Measurements from ENCODE around the gene LDLRAD4.

LDLRAD4 gene

GRCh38 chr18:13217466-13217961, 1.0 kb upstream of the LDLRAD4 start:
- H3K27ac Mint-ChIP-seq, result no peak overlapping the region
- no peaks in the 10 kb centered on the region for H3K9me3 Mint-ChIP-seq
- H3K36me3 Mint-ChIP-seq, result no peaks in the 10 kb centered on the region
- peak overlapping the region; percentile 39 for H3K4me3 Mint-ChIP-seq
- H3K27me3 Mint-ChIP-seq, result peaks cover 7% of the 10 kb centered on the region
- H3K4me1 Mint-ChIP-seq, result peaks cover 40% of the 10 kb centered on the region

GRCh38 chr18:13217971-13218367, 591 bp upstream of the LDLRAD4 start:
- Mint-ChIP-seq H3K9me3 (no peaks in the 10 kb centered on the region), H3K4me1 (peaks cover 43% of the 10 kb centered on the region), H3K4me3 (peak overlapping the region; percentile 54), H3K27me3 (peaks cover 5% of the 10 kb centered on the region), H3K27ac (no peak overlapping the region), H3K36me3 (no peaks in the 10 kb centered on the region)

GRCh38 chr18:13218997-13219396, 437 bp downstream of the LDLRAD4 start:
- Mint-ChIP-seq H3K27ac (peak overlapping the region; percentile 51), H3K4me1 (peaks cover 43% of the 10 kb centered on the region), H3K9me3 (no peaks in the 10 kb centered on the region), H3K27me3 (peaks cover 5% of the 10 kb centered on the region), H3K4me3 (peak overlapping the region; percentile 84), H3K36me3 (no peaks in the 10 kb centered on the region)

GRCh38 chr18:13219593-13220159, 1.1 kb downstream of the LDLRAD4 start:
- Mint-ChIP-seq H3K4me1 (peaks cover 43% of the 10 kb centered on the region), H3K9me3 (no peaks in the 10 kb centered on the region), H3K4me3 (peak overlapping the region; percentile 84)

GRCh38 chr18:13220361-13220991, 1.9 kb downstream of the LDLRAD4 start:
- Mint-ChIP-seq H3K4me1 (peaks cover 43% of the 10 kb centered on the region), H3K27me3 (peaks cover 5% of the 10 kb centered on the region), H3K4me3 (peak overlapping the region; percentile 31), H3K9me3 (no peaks in the 10 kb centered on the region), H3K36me3 (no peaks in the 10 kb centered on the region), H3K27ac (peak overlapping the region; percentile 13)

More at GRCh38 chr18:13219593-13220159, 1.1 kb downstream of the LDLRAD4 start:
- peak overlapping the region; percentile 61 for H3K27ac Mint-ChIP-seq
- peaks cover 5% of the 10 kb centered on the region for H3K27me3 Mint-ChIP-seq
- no peaks in the 10 kb centered on the region for H3K36me3 Mint-ChIP-seq

GRCh38 chr18:13221869-13222855, 3.6 kb downstream of the LDLRAD4 start:
- Mint-ChIP-seq H3K36me3 (no peaks in the 10 kb centered on the region), H3K9me3 (no peaks in the 10 kb centered on the region), H3K4me3 (peak overlapping the region; percentile 30), H3K4me1 (peaks cover 35% of the 10 kb centered on the region), H3K27ac (no peak overlapping the region), H3K27me3 (peaks cover 4% of the 10 kb centered on the region)

GRCh38 chr18:13222856-13223281, 4.3 kb downstream of the LDLRAD4 start:
- Mint-ChIP-seq H3K27ac (no peak overlapping the region), H3K4me1 (peaks cover 35% of the 10 kb centered on the region), H3K9me3 (no peaks in the 10 kb centered on the region), H3K4me3 (no peak overlapping the region), H3K36me3 (no peaks in the 10 kb centered on the region), H3K27me3 (peaks cover 4% of the 10 kb centered on the region)

GRCh38 chr18:13223311-13224143, 5.0 kb downstream of the LDLRAD4 start:
- Mint-ChIP-seq H3K36me3 (no peaks in the 10 kb centered on the region), H3K4me1 (peaks cover 35% of the 10 kb centered on the region), H3K27me3 (peaks cover 4% of the 10 kb centered on the region), H3K27ac (no peak overlapping the region), H3K9me3 (no peaks in the 10 kb centered on the region), H3K4me3 (no peak overlapping the region)

GRCh38 chr18:13225261-13225660, 6.7 kb downstream of the LDLRAD4 start:
- peaks cover 1% of the 10 kb centered on the region for H3K27me3 Mint-ChIP-seq
- H3K9me3 Mint-ChIP-seq, result no peaks in the 10 kb centered on the region
- H3K4me3 Mint-ChIP-seq, result no peak overlapping the region
- H3K27ac Mint-ChIP-seq, result no peak overlapping the region
- peaks cover 20% of the 10 kb centered on the region for H3K4me1 Mint-ChIP-seq
- H3K36me3 Mint-ChIP-seq, result no peaks in the 10 kb centered on the region

GRCh38 chr18:13226533-13227144, 8.1 kb downstream of the LDLRAD4 start:
- no peaks in the 10 kb centered on the region for H3K36me3 Mint-ChIP-seq
- H3K27me3 Mint-ChIP-seq, result peaks cover 1% of the 10 kb centered on the region
- H3K27ac Mint-ChIP-seq, result no peak overlapping the region

GRCh38 chr18:13227910-13228309, 9.3 kb downstream of the LDLRAD4 start:
- Mint-ChIP-seq H3K27me3 (no peaks in the 10 kb centered on the region), H3K9me3 (no peaks in the 10 kb centered on the region), H3K27ac (no peak overlapping the region), H3K4me3 (no peak overlapping the region), H3K4me1 (no peaks in the 10 kb centered on the region), H3K36me3 (no peaks in the 10 kb centered on the region)

More at GRCh38 chr18:13226533-13227144, 8.1 kb downstream of the LDLRAD4 start:
- Mint-ChIP-seq H3K9me3 (no peaks in the 10 kb centered on the region), H3K4me3 (no peak overlapping the region), H3K4me1 (peaks cover 8% of the 10 kb centered on the region)

- no peak overlapping the region for H3K27ac Mint-ChIP-seq
- no peaks in the 10 kb centered on the region for H3K4me1 Mint-ChIP-seq
- no peaks in the 10 kb centered on the region for H3K9me3 Mint-ChIP-seq
- no peaks in the 10 kb centered on the region for H3K36me3 Mint-ChIP-seq
- H3K27me3 Mint-ChIP-seq, result no peaks in the 10 kb centered on the region
- no peak overlapping the region for H3K4me3 Mint-ChIP-seq
These were observed 10.6 kb downstream of the LDLRAD4 start for GRCh38 chr18:13229001-13229671.

GRCh38 chr18:13231151-13231550, 12.6 kb downstream of the LDLRAD4 start:
- Mint-ChIP-seq H3K4me3 (no peak overlapping the region), H3K4me1 (no peaks in the 10 kb centered on the region), H3K36me3 (no peaks in the 10 kb centered on the region), H3K27ac (no peak overlapping the region), H3K9me3 (no peaks in the 10 kb centered on the region), H3K27me3 (no peaks in the 10 kb centered on the region)
